ENCODE measurements around the gene ZNF526.
A peak's percentile ranks its signal among the peaks of the same experiment; 100 is the strongest.

The ZNF526 gene

DNA sequence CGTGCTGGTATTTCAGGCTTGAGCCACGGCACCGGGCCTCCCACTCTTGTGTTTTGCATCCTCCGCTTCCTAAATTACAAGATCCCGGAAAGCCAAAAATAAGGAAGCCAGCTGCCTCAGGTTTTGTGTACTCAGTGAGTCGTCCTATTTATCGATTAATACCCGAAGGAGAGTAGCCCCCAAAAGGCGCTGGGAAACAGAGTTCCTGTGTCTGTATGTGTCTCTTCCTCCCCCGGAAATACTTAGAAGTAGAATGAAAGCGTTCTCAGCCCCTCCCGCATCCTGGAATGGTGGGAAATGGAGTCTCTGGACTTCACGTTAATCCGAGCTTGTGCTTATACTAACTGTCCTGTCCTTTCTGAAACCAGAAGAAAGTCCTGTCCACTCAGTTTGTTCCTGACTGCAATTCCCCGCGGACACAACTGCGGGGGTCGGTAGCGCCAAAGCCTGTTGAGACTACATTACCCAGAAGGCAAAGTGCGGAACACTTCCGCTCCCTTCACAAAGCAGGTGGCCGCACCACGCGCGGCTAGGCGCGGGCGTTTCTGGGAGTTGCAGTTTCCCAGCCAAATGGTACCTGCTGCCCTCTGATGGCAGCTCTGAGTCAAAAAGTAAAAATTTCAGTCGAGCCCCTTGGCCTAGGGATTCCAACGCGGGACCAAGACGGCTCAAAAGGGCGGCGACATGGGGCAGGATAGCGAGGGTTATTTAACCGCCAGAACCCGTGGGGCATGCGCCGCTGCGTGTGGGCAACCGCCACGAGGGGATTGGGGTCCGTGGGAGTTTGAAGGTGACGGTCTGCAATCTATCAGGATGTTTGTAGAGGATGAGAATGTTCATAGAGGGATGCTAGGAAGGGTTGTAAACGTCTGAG lies 24.5 kb downstream of the ZNF526 start:
- Histone ChIP-seq H4K91ac (ENCODE audit: low read length) (peak overlapping the region; percentile 56), H2AK5ac (ENCODE audit: low read length, severe bottlenecking) (peak overlapping the region; percentile 55), H3K9me3 (ENCODE audit: control insufficient read depth, low read length) (no peaks in the 10 kb centered on the region), H4K8ac (ENCODE audit: low read length) (peak overlapping the region; percentile 83), H3K27me3 (ENCODE audit: control insufficient read depth in 1 of 2, insufficient read depth in 1 of 2, low read length in 2 of 2) (no peaks in the 10 kb centered on the region), H3K4me3 (ENCODE audit: insufficient read depth in 1 of 2, low read depth in 1 of 2, low read length in 2 of 2) (peak overlapping the region in 1 of 2 experiments; percentile 81), H2BK15ac (ENCODE audit: low read depth, poor library complexity, severe bottlenecking) (peak overlapping the region; percentile 60), H3K4me2 (ENCODE audit: low read length, poor library complexity, severe bottlenecking) (peak overlapping the region; percentile 79), H3K23ac (ENCODE audit: low read length in 2 of 2) (no peak overlapping the region), H3K27ac (ENCODE audit: low read length, poor library complexity, severe bottlenecking) (peak overlapping the region; percentile 92), H2AFZ (ENCODE audit: low read depth, low read length) (no peak overlapping the region), H3K4me1 (ENCODE audit: control insufficient read depth, insufficient read depth, low read depth, low read length) (peaks cover 33% of the 10 kb centered on the region), H2BK120ac (ENCODE audit: low read depth, low read length) (no peak overlapping the region), H3K36me3 (ENCODE audit: control insufficient read depth in 1 of 2, insufficient read depth in 2 of 2, low read depth in 1 of 2, low read length in 2 of 2) (peaks cover 19 to 41% of the 10 kb centered on the region in 2 experiments), H3K14ac (ENCODE audit: low read length in 2 of 2) (peak overlapping the region in 1 of 2 experiments; percentile 7), H3K18ac (ENCODE audit: low read depth in 1 of 2, low read length in 2 of 2) (peak overlapping the region; percentile 54 to 64), H3K9ac (ENCODE audit: low read length) (peak overlapping the region; percentile 99), H3K79me1 (replicated peaks; ENCODE audit: low read length, poor library complexity, severe bottlenecking) (peaks cover 26% of the 10 kb centered on the region), H2BK12ac (ENCODE audit: low read length in 2 of 2) (peak overlapping the region in 1 of 2 experiments; percentile 80), H2BK5ac (ENCODE audit: low read depth, low read length, poor library complexity, severe bottlenecking) (no peak overlapping the region), H3K4ac (ENCODE audit: low read depth in 1 of 2, low read length in 2 of 2) (peak overlapping the region; percentile 76 to 81)
- peak; percentile 96 for DNase-seq
- 13% methylated on average over 45 of the region's 45 CpGs for WGBS

DNA sequence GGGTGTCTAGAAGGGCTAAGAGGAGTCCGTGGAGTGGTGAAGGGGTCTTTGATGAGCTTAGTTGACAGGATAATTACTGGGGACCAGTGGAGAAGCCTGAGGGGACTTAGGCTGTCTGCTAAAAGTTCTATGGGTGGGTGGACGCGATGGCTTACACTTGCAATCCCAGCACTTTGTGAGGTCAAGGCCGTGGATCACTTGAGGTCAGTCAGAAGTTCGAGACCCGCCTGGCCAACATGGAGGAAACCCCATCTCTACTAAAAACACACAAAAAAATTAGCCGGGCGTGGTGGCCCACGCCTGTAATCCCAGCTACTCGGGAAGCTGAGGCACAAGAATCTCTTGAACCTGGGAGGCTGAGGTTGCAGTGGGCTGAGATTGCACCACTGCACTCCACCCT lies 25.1 kb downstream of the ZNF526 start:
- peak overlapping the region; percentile 0 for H2AK5ac ChIP-seq (ENCODE audit: low read length, severe bottlenecking)
- H3K9me3 ChIP-seq (ENCODE audit: control insufficient read depth, low read length): no peaks in the 10 kb centered on the region
- no peak overlapping the region for H2BK120ac ChIP-seq (ENCODE audit: low read depth, low read length)
- H3K4me2 ChIP-seq (ENCODE audit: low read length, poor library complexity, severe bottlenecking): no peak overlapping the region
- no peak overlapping the region for H3K14ac ChIP-seq (ENCODE audit: low read length in 2 of 2)
- H3K79me1 ChIP-seq (replicated peaks; ENCODE audit: low read length, poor library complexity, severe bottlenecking): peaks cover 22% of the 10 kb centered on the region
- peak overlapping the region; percentile 18 for H4K91ac ChIP-seq (ENCODE audit: low read length)
- peak overlapping the region in 1 of 2 experiments; percentile 81 for H3K4me3 ChIP-seq (ENCODE audit: insufficient read depth in 1 of 2, low read depth in 1 of 2, low read length in 2 of 2)
- peaks cover 19 to 42% of the 10 kb centered on the region in 2 experiments for H3K36me3 ChIP-seq (ENCODE audit: control insufficient read depth in 1 of 2, insufficient read depth in 2 of 2, low read depth in 1 of 2, low read length in 2 of 2)
- no peak overlapping the region for H2AFZ ChIP-seq (ENCODE audit: low read depth, low read length)
- H3K27me3 ChIP-seq (ENCODE audit: control insufficient read depth in 1 of 2, insufficient read depth in 1 of 2, low read length in 2 of 2): no peaks in the 10 kb centered on the region
- 86% methylated on average over 10 of the region's 10 CpGs for WGBS
- H2BK15ac ChIP-seq (ENCODE audit: low read depth, poor library complexity, severe bottlenecking): no peak overlapping the region
- H2BK5ac ChIP-seq (ENCODE audit: low read depth, low read length, poor library complexity, severe bottlenecking): no peak overlapping the region
- H3K9ac ChIP-seq (ENCODE audit: low read length): peak overlapping the region; percentile 99
- no peak overlapping the region for H3K23ac ChIP-seq (ENCODE audit: low read length in 2 of 2)
- peaks cover 29% of the 10 kb centered on the region for H3K4me1 ChIP-seq (ENCODE audit: control insufficient read depth, insufficient read depth, low read depth, low read length)
- DNase-seq: no peak
- no peak overlapping the region for H2BK12ac ChIP-seq (ENCODE audit: low read length in 2 of 2)
- no peak overlapping the region for H3K18ac ChIP-seq (ENCODE audit: low read depth in 1 of 2, low read length in 2 of 2)
- H4K8ac ChIP-seq (ENCODE audit: low read length): peak overlapping the region; percentile 83
- no peak overlapping the region for H3K4ac ChIP-seq (ENCODE audit: low read depth in 1 of 2, low read length in 2 of 2)
- H3K27ac ChIP-seq (ENCODE audit: low read length, poor library complexity, severe bottlenecking): no peak overlapping the region

DNA sequence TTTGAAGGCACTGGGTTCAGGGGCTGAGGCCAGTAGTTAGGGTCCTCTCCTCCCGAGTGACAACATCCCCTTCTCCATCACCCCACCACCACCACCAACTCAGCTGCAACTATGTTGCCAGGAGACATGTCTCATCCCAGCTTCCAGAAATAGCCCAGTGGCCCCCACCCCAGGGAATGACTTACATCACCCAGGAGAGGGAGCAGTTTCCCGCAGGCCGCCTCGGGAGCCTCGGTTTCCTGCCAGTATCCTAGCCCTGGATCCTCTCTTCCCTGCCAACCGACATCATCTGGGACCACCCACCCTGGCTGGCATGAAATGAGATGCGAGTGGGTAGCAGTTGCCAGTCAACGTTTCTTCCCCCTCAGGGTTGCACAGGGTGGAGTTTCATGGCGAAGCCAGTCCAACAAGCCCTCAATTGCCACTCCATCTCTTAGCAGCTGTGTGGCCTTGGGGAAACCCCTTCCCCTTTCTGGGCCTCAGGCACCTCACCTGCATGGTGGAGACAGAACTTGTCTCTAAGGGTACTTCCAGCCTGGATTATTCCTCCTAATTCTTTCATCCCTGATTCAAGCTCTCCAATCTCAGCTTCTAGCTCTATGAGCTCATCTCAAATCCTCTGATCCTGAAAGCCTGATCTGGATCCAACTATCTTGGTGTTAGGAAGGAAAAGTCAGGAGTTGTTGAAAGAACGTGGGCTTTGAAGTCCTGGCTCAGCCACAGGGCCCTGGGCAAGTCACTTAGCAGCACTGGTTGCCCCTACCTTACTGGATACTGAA lies 26.2 kb downstream of the ZNF526 start:
- Histone ChIP-seq H3K9ac (ENCODE audit: low read length) (peak overlapping the region; percentile 99), H4K91ac (ENCODE audit: low read length) (no peak overlapping the region), H3K79me1 (replicated peaks; ENCODE audit: low read length, poor library complexity, severe bottlenecking) (peaks cover 21% of the 10 kb centered on the region), H2BK12ac (ENCODE audit: low read length in 2 of 2) (peak overlapping the region; percentile 18 to 38), H3K27ac (ENCODE audit: low read length, poor library complexity, severe bottlenecking) (peak overlapping the region; percentile 48), H3K14ac (ENCODE audit: low read length in 2 of 2) (no peak overlapping the region), H2BK5ac (ENCODE audit: low read depth, low read length, poor library complexity, severe bottlenecking) (no peak overlapping the region), H2BK120ac (ENCODE audit: low read depth, low read length) (peak overlapping the region; percentile 8), H4K8ac (ENCODE audit: low read length) (peak overlapping the region; percentile 85), H3K23ac (ENCODE audit: low read length in 2 of 2) (no peak overlapping the region), H3K4ac (ENCODE audit: low read depth in 1 of 2, low read length in 2 of 2) (peak overlapping the region in 1 of 2 experiments; percentile 35), H2AFZ (ENCODE audit: low read depth, low read length) (no peak overlapping the region), H3K4me1 (ENCODE audit: control insufficient read depth, insufficient read depth, low read depth, low read length) (peaks cover 33% of the 10 kb centered on the region), H3K36me3 (ENCODE audit: control insufficient read depth in 1 of 2, insufficient read depth in 2 of 2, low read depth in 1 of 2, low read length in 2 of 2) (peaks cover 14 to 50% of the 10 kb centered on the region in 2 experiments), H2AK5ac (ENCODE audit: low read length, severe bottlenecking) (peak overlapping the region; percentile 80), H3K4me3 (ENCODE audit: insufficient read depth in 1 of 2, low read depth in 1 of 2, low read length in 2 of 2) (peak overlapping the region in 1 of 2 experiments; percentile 15), H3K18ac (ENCODE audit: low read depth in 1 of 2, low read length in 2 of 2) (peak overlapping the region; percentile 25 to 50), H2BK15ac (ENCODE audit: low read depth, poor library complexity, severe bottlenecking) (no peak overlapping the region), H3K27me3 (ENCODE audit: control insufficient read depth in 1 of 2, insufficient read depth in 1 of 2, low read length in 2 of 2) (no peaks in the 10 kb centered on the region), H3K9me3 (ENCODE audit: control insufficient read depth, low read length) (no peaks in the 10 kb centered on the region), H3K4me2 (ENCODE audit: low read length, poor library complexity, severe bottlenecking) (no peak overlapping the region)
- 37% methylated on average over 10 of the region's 10 CpGs for WGBS
- peak; percentile 87 for DNase-seq
